NB4 (cell line): Measurements from ENCODE around the gene FURIN.

Source experiments
- MAX ChIP-seq: IDR thresholded peaks from 2 replicates; pipeline ENCODE4 v1.6.1; 2011; ENCODE audit warnings: low read depth, low read length
- MYC ChIP-seq: IDR thresholded peaks from 2 replicates; pipeline ENCODE4 v1.6.1; 2011; ENCODE audit warnings: low read depth, low read length
- POLR2A ChIP-seq: IDR thresholded peaks from 2 replicates; pipeline ENCODE4 v1.6.1; 2011; ENCODE audit warnings: mild to moderate bottlenecking; ENCODE audit not compliant: insufficient read length; ENCODE audit errors: extremely low read depth
- TF ChIP-seq, protein P1 (sequence below): IDR thresholded peaks from one replicate; pipeline ENCODE4 v1.5.1; 2012; ENCODE audit warnings: low read depth, low read length

GRCh38 chr15:90902840-90903732, 34.7 kb downstream of the FURIN start, which contains the start of gene MAN2A2:
- TF ChIP-seq POLR2A = peak; percentile 67
- TF ChIP-seq, protein P1, sequence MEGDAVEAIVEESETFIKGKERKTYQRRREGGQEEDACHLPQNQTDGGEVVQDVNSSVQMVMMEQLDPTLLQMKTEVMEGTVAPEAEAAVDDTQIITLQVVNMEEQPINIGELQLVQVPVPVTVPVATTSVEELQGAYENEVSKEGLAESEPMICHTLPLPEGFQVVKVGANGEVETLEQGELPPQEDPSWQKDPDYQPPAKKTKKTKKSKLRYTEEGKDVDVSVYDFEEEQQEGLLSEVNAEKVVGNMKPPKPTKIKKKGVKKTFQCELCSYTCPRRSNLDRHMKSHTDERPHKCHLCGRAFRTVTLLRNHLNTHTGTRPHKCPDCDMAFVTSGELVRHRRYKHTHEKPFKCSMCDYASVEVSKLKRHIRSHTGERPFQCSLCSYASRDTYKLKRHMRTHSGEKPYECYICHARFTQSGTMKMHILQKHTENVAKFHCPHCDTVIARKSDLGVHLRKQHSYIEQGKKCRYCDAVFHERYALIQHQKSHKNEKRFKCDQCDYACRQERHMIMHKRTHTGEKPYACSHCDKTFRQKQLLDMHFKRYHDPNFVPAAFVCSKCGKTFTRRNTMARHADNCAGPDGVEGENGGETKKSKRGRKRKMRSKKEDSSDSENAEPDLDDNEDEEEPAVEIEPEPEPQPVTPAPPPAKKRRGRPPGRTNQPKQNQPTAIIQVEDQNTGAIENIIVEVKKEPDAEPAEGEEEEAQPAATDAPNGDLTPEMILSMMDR = no peak
- peak; percentile 50 for TF ChIP-seq MAX
- peak; percentile 64 for TF ChIP-seq MYC
